ENCODE measurements around the gene SCGB3A2.

Gene SCGB3A2

GRCh38 chr5:147879784-147880183, 1.3 kb downstream of the SCGB3A2 start:
- ChIA-PET POLR2A (no interaction called here), CTCF (no interaction called here)

GRCh38 chr5:147880487-147880886, 2.0 kb downstream of the SCGB3A2 start:
- ChIA-PET CTCF (no interaction called here), POLR2A (no interaction called here)

More at GRCh38 chr5:147879784-147880183, 1.3 kb downstream of the SCGB3A2 start:
- DNase-seq (ENCODE audit: low read depth, low spot score): no peak
- H3K4me3 ChIP-seq (ENCODE audit: low read depth, low read length): no peak overlapping the region
- no peak for TF ChIP-seq CTCF (IDR thresholded peaks at IDR 0.05; ENCODE audit: insufficient read depth, low read length, missing control alignments)

GRCh38 chr5:147882586-147883313, 4.2 kb downstream of the SCGB3A2 start:
- ChIA-PET POLR2A (no interaction called here), CTCF (no interaction called here)
- no peak for TF ChIP-seq CTCF (IDR thresholded peaks at IDR 0.05; ENCODE audit: insufficient read depth, low read length, missing control alignments)
- H3K4me3 ChIP-seq (ENCODE audit: low read depth, low read length): no peak overlapping the region
- DNase-seq (ENCODE audit: low read depth, low spot score): no peak

More at GRCh38 chr5:147880487-147880886, 2.0 kb downstream of the SCGB3A2 start:
- DNase-seq (ENCODE audit: low read depth, low spot score): no peak
- no peak for TF ChIP-seq CTCF (IDR thresholded peaks at IDR 0.05; ENCODE audit: insufficient read depth, low read length, missing control alignments)
- H3K4me3 ChIP-seq (ENCODE audit: low read depth, low read length): no peak overlapping the region

- POLR2A ChIA-PET: no interaction called here
- DNase-seq (ENCODE audit: low read depth, low spot score): no peak
- no peak for TF ChIP-seq CTCF (IDR thresholded peaks at IDR 0.05; ENCODE audit: insufficient read depth, low read length, missing control alignments)
- H3K4me3 ChIP-seq (ENCODE audit: low read depth, low read length): no peak overlapping the region
- CTCF ChIA-PET: interaction anchor here (0.9 to 1.0 kb wide), 2 partner anchors 29 to 844 kb away, joined by 3 to 4 read pairs; no protein-coding TSS in a partner anchor
Observed at GRCh38 chr5:147887026-147887627, 8.6 kb downstream of the SCGB3A2 start.

GRCh38 chr5:147887930-147888329, 9.4 kb downstream of the SCGB3A2 start:
- TF ChIP-seq CTCF (IDR thresholded peaks at IDR 0.05; ENCODE audit: insufficient read depth, low read length, missing control alignments): no peak
- H3K4me3 ChIP-seq (ENCODE audit: low read depth, low read length): no peak overlapping the region
- ChIA-PET POLR2A (no interaction called here), CTCF (interaction anchor here (0.6 to 0.9 kb wide), 2 partner anchors 843 to 845 kb away, joined by 3 read pairs; no protein-coding TSS in a partner anchor)
- DNase-seq (ENCODE audit: low read depth, low spot score): no peak

GRCh38 chr5:147892696-147893296, 14.3 kb downstream of the SCGB3A2 start:
- ChIA-PET CTCF (no interaction called here), POLR2A (no interaction called here)
- H3K4me3 ChIP-seq (ENCODE audit: low read depth, low read length): no peak overlapping the region
- TF ChIP-seq CTCF (IDR thresholded peaks at IDR 0.05; ENCODE audit: insufficient read depth, low read length, missing control alignments): no peak
- no peak for DNase-seq (ENCODE audit: low read depth, low spot score)
